ENCODE data around the gene C17orf113.

GRCh38 chr17:42098730-42099399 is 48.5 kb upstream of the C17orf113 start:
- TF ChIP-seq RAD21 (IDR thresholded peaks at IDR 0.05; ENCODE audit: low read depth) = no peak
- TF ChIP-seq REST (IDR thresholded peaks at IDR 0.05; ENCODE audit: low read depth) = no peak
- no peak for TF ChIP-seq EP300 (IDR thresholded peaks at IDR 0.05; ENCODE audit: borderline replicate concordance)
- TF ChIP-seq TAF1 (IDR thresholded peaks at IDR 0.05; ENCODE audit: low read depth) = no peak
- TF ChIP-seq FOXM1 (IDR thresholded peaks at IDR 0.05; ENCODE audit: borderline replicate concordance, low read depth) = no peak
- TF ChIP-seq CEBPB (IDR thresholded peaks at IDR 0.05) = no peak
- TF ChIP-seq YY1 (IDR thresholded peaks at IDR 0.05; ENCODE audit: low read depth) = no peak
- TF ChIP-seq NFIC (IDR thresholded peaks at IDR 0.05) = no peak

Data from Ishikawa (cell line).